ENCODE results near the gene HINT2.
A peak's percentile ranks its signal among the peaks of the same experiment; 100 is the strongest.

The HINT2 gene

DNA sequence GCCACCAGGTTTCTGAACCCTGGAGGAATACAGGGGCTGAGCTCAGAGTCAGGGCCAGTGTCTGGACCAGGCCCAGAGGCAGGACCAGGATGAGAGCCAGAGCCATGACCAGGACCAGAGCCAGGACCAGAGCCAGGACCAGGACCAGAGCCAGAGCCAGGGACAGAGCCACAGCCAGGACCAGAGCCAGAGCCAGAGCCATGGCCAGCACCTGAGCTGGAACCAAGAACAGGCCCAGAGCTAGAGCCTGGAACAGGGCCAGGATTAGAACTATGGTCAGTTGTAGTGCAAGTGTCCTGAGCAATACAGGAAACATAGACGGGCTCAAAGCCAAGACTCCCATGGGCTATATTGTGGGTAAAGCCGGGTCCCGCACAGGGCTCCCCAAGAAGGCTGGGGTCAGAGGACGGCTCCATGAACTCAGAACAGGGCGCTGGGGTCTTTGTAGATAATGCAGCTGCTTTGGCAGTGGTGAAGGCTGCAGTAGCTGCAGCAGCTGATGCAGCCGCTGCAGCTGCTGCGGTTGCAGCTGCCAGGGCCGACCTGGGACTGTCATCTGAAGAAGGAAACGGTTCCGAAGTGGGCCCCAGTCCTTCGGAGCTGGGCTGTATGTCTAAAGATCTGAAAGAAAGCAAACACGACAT is 3.3 kb downstream of the HINT2 start:
- no peak for DNase-seq (ENCODE audit: low read depth, low spot score)

DNA sequence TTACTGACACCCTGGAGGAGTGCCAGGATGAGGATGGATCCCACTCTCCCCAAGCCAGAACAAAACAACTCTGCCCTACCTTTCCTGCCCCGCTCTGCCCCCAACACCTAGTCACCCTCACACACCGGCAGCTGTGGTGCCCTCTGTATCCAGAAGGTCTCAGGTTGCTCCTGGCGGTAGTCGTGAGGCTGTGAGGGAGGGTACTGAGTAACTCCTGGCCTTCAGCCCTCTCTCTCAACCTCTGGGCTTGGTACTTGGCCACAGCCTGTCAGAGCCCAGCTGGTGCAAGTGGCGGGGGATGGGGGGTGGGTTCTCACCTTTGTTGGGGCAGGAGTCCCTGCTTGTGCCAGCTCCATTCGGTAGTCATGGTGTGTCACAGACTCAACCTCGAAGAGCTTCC is 4.7 kb downstream of the HINT2 start:
- DNase-seq (ENCODE audit: low read depth, low spot score): no peak

DNA sequence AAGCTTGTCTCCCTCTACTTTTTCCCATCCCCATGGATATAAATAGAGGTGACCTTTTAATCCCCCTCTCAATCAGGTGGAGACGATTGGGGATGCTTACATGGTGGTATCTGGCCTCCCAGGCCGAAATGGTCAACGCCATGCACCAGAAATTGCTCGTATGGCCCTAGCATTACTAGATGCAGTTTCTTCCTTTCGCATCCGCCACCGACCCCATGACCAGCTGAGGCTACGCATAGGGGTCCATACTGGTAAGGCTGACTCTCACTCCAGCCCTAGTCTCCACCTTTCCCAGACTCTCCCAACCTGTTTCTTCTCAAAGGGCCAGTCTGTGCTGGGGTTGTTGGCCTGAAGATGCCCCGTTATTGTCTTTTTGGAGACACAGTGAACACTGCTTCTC is 6.4 kb downstream of the HINT2 start:
- no peak for DNase-seq (ENCODE audit: low read depth, low spot score)

DNA sequence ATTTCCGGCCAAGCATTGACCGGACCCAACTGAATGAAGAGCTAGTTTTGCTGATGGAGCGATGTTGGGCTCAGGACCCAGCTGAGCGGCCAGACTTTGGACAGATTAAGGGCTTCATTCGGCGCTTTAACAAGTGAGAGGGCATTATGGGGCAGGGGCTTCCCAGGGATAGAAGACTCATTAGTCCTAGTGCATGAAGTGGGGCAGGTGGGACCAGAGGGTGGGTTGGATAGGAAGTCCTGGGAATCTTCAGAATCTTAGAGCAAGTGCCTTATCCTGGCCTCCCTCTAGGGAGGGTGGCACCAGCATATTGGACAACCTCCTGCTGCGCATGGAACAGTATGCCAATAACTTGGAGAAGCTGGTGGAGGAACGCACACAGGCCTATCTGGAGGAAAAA is 8.7 kb downstream of the HINT2 start:
- DNase-seq (ENCODE audit: low read depth, low spot score): no peak

DNA sequence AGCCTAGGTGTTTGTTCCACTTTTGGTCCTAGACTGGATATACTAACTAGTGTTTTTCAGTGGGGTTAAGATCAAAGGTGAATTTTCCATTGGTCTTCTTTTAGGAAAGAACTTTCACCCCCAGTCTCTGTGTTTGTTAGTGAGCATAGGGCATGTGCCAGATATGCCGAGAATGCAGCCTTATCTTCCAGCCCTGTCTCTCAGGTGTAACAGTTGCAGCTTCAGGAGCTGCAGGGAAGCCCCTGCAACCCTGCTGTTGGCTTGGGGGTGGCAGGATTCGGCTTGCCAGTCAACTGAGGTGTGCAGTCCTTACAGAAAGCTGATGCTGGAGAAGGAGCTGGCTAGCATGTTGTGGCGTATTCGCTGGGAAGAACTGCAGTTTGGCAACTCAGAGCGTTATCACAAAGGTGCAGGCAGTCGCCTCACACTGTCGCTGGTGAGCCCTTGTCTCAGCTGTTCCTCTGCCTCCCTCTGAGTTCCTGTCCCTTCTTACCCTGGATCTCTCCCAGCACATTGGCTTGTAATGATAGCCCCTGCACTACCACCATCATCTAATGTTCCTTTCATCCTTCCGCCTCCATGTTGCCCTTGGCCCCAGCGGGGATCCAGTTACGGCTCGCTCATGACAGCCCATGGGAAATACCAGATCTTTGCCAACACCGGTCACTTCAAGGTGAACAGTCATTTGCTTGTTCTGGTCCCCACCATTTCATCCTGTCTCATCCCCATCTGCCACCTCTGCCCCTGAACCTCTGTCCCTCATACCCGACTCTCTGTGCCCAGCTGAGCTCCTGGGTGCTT is 13.3 kb downstream of the HINT2 start:
- no peak for DNase-seq (ENCODE audit: low read depth, low spot score)

DNA sequence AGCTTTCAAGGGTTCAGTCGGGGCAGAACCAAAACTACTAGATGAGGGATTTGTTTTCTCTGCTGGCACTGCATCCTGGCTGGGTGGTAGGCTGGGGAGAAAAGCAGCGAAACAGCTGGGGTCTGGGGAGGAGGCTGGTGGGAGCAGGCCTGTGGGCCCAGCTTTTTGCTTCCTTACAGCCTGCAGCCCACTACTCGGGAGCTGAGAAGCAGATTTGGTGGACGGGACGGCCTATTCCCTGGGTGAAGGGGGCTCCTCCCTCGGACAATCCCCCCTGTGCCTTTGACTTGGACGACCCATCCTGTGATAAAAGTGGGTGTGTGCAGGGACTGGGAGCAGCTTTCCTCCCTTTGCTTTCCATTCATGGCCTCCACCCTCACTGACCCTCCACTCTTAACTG is 14.3 kb downstream of the HINT2 start:
- no peak for DNase-seq (ENCODE audit: low read depth, low spot score)

DNA sequence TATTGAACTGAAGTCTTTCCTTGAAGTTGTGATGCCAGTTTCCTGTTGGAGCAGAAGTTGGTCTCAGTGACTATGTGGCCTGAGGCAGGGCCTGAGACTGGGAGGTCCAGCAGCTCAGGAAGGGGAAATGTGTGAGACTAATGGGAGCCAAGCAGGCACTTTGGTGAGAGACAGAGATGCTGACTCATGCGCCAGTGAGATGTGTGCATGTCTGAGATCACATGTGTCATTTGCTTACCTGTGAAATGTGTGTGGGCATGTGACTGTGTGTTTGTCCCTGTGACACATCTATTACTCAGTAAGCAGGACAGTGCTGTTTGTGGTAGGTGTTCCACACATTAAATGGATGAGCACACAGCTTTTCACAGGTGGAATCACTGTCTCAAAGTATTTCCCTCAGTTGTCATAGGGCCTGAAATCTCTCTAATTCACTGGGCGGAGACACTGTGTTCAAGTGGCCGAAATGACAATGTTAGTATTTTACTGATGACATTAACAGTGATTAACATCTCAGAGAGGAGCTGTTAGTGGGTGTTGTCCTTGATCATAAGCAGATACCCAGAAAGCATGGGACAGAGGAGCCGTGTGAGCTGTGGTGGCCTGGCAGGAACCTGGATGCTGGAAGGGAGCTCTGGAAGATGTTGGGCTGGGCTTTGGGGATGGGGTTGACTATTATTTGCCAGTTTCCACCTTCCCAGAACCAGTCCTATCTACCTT is 16.0 kb downstream of the HINT2 start:
- DNase-seq (ENCODE audit: low read depth, low spot score): no peak

DNA sequence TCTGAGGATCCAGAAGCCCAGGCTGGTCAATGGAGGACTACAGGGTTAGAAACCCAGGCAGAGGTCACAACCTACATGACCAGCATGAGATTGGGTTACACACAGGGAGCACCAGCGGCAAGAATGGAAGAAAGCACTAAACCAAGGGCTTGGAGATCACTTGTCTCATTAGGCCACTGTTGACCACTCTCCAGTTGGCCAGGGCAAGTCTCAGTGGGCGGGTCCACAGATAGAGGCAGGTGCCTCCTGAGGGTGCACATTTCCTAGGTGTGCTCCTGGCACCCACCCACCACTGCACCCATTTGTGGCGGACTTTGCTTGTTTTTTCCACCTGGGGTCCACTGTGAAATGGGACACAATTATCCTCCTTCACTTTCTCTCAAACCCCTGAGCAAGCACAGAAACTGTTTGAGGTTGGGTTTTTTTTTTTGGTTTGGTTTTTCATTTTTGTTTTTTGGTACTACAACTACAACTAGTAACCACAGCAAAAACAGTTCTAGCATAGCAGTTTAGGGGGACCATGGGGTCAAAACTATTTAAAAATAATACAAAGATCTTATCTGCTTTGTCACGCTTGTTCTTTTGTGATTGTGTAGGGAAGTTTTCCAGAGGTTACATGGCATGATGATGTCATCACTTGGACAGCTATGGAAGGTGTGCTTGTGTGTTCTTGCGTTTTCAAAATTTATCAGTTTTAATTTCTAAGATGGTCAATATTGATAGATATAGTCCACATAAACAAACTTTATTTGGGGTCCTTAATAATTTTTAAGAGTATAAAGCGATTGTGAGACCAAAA is 17.3 kb downstream of the HINT2 start:
- no peak for DNase-seq (ENCODE audit: low read depth, low spot score)

DNA sequence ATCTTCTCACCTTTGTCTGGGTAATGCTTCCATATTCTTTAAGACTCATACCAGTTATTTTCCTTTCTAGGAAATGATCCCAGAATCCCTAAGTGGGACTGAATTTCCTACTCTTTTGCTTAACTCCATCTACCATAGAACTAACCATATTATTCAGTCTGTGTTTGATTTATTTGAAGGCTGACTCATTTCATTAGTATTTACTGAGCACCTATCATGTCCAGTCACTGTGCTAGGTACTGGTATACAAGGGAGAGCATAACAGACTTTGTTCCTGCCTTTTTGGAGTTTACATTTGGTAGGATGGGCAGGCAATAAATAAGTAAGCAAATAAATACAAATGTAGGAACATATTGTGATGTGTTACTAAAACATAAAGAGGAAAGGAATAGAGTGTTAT is 19.1 kb downstream of the HINT2 start:
- DNase-seq (ENCODE audit: low read depth, low spot score): no peak

DNA sequence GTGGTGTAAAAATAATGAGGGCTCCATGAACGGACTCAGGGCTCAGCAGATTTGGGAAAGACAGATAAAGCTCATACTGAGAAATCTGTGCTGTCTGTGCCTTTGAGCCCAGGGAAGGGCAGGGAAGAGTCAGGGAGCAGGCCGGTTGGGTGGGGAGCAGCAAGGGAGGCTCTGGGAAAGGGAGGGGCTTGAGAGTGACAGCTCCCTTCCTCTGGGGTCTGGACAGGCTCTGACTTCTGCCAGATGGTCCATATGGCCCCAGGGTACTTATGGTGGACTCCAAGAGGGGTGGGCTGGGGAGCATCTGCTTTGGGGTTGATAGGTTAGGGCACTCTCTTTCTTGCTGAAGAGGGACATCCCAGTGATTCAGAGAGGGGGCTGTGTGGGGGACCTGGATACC is 21.4 kb downstream of the HINT2 start:
- no peak for DNase-seq (ENCODE audit: low read depth, low spot score)

DNA sequence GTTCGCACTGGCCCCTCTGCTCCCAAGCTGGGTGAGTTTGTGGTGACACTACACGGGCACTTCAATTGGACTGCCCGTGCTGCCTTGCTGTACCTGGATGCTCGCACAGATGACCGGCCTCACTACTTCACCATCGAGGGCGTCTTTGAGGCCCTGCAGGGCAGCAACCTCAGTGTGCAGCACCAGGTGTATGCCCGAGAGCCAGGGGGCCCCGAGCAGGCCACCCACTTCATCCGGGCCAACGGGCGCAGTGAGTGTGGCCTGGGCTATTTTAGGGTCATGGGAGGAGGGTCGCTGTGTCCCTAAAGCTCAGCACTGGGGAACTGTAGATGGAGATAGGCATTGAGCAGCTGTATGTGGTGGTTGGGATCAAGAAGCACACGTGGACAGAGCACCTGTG is 22.0 kb downstream of the HINT2 start:
- DNase-seq (ENCODE audit: low read depth, low spot score): no peak

DNA sequence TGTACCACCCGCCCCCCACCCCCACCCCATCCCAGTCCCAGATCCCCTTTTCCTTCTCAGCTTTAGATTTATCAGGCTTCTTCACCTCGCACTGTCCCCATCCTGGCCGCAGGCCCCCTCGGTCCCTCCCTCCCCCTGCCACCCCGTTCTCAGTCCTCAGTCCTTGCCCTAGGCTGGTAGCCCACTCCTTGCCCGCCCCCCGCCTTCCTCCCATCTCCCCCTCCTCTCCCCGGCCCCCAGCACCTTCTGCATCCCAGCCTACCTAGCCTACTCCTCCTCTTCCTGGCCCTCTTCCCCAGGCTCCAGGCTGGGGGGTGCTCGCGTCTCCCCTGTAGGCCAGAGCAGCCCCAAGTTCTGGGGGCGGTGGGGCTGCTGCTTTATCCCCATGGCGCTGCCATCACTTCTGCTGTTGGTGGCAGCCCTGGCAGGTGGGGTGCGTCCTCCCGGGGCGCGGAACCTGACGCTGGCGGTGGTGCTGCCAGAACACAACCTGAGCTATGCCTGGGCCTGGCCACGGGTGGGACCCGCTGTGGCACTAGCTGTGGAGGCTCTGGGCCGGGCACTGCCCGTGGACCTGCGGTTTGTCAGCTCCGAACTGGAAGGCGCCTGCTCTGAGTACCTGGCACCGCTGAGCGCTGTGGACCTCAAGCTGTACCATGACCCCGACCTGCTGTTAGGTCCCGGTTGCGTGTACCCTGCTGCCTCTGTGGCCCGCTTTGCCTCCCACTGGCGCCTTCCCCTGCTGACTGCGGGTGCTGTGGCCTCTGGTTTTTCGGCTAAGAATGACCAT is 22.6 kb downstream of the HINT2 start:
- DNase-seq (ENCODE audit: low read depth, low spot score): no peak

DNA sequence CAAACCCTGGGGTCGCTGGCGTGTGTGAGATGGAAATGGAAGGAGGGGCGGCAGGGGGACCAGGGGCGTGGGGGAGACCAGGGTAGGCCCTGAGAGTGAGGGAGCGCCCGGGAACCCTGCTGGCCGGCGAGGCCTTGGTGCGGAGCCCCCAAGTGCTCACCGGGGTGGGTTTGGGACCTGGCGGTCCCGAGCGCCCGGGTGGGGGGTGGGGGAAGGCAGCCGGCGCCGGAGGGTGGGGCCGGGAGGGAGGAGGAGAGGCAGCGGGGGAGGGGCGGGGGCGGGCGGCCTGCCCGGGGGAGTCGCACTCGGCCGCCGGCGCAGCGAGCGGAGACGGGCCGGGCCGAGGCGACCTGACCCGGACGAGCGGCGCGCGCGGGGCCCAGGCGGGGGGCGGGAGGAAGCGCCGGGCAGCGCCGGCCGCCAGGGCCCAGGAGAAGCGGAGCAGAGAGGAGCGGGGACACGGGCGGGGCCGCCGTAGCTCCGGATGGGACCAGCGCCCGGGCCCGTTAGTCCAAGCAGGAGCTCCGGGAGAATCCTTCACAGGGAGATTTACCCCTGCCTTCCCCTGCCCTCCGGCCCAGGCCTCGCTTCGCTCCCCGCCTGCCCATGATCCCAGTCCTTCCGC is 23.4 kb downstream of the HINT2 start, which contains the start of gene NPR2:
Gene NPR2, plus strand, starts transcription at position 295 of the 625 bp plus-strand sequence. CDS start 818 bp downstream, outside the sequence.
- DNase-seq (ENCODE audit: low read depth, low spot score): no peak

DNA sequence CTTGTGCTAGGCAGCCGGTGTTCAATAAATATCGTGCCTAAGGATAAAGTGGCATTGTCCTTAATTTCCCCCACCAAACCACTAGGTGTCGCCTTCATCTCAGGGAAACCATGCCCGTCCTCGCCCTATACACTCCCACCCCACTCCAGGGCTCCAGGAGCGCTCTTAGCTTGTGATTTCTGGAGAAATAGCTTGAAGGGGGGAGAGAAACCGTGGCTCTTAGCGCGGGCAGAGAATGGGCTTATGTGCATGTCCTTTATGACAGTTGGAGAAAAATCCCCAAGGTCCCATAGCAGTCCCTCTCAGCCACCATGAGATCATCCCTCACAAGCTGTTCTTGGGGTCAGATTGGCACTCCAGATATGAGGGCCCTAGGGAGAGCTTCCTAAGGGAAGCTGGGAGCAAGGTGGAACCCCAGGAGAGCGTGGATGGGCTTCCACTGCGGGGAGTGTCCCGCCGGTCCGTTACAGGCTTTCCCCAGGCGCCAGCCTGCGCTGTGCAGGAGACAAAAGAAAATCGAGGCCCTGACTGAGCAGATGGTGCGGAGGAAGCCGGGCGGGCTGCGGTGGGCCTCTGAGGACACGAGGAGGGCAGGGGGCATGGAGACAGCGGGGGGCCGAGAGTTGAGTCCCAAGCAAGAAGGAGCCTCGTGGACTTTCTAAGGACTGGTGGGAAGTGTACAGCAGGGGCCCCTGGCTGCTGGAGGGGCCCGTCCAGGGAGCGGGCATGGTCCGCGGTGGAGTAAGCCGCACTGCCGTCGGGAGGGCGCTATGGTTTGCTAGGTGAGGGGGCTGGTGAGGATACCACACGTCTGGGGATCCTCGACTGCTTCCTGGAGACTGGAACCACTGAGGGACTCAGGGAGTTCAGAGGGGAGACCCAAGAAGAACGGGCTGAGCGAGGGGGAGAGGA is 24.2 kb downstream of the HINT2 start:
- peak; percentile 21 for DNase-seq (ENCODE audit: low read depth, low spot score)

DNA sequence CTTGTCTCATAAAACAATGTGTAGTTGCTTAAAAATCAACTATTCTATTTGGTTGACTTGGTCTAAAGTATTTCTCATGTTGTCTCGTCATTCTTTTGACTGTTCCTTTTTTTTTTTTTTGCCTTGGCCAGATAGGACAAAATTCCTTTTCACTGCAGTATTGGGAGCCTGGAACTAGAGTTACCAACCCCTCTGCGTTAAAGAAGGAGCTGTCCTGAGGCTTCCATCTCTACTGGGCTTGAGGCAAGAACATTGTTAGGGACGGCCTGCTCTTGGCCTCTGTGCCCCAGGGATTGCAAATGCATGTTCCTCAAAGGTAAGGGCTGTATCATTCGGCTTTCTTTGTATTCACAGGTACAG is 24.8 kb downstream of the HINT2 start:
- no peak for DNase-seq (ENCODE audit: low read depth, low spot score)

DNA sequence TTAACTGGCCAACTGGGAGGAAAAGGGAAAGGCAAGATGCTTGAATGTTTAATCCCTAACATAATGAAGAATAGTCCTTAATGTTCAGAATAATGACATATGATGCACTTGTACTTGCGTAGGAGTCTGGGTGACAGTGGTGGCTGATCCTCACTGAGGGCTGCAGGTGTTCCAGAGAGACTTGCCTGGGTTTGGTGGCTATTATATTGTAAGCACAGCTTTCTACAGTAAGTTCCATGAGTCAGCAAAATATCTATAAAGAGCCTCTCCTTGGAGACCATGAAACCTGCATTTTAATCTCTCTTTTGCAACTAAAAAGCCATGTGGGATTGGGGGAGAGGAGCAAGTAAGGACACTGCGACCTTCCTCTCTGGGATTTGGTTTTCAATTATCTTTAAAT is 25.3 kb downstream of the HINT2 start:
- no peak for DNase-seq (ENCODE audit: low read depth, low spot score)

DNA sequence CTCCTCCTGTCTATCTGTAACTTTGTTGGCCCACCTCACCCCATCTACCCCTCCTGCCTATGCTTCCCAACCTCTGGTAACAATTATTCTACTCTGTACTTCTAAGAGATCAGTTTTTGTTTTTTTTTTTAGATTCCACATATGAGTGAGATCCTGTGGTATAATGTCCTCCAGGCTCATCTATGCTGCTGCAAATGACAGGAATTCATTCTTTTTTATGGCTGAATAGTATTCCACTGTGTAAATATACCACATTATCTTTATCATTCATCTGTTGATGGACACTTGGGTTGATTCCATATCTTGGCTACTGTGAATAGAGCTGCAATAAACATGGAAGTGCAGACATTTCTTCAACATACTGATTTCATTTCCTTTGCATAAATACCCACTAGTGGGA is 31.4 kb downstream of the HINT2 start:
- DNase-seq (ENCODE audit: low read depth, low spot score): no peak

DNA sequence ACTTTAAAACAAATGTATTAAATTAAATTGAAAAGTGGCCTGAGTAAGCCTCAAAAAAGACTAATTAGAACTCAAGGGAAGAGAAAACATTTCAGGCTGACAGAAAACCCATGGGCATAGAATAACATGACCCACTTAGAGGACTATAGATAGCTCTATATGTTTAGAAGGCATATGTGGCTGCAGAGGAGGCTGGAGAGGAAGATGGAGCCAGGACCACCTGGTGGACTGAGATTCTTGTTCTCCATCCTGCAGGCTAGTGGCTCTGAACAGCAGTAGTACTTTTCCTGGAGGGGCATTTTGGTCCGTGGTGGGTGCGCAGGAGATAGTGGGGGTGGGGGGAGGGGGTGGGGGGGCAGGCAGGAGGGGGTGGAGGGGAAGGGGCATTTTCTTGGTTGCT is 33.8 kb downstream of the HINT2 start:
- no peak for DNase-seq (ENCODE audit: low read depth, low spot score)

DNA sequence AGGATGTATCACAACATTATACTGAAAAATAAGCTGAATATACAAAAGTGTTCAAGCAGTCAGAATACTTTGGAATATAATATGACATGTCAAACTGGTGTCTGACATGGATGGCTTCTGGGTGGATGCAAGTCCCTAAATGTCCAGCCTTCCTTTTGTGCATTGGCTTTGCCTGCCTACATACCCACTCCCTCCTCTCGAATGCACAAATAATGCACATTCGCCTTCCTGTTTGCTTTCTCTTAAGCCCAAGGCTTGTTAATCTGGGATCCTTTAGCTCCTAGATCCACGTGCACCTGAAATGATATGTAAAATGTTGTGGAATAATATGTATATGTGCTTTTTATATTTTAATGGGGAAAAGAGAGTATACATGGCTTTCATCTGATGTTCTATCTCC is 36.3 kb downstream of the HINT2 start:
- DNase-seq (ENCODE audit: low read depth, low spot score): no peak

DNA sequence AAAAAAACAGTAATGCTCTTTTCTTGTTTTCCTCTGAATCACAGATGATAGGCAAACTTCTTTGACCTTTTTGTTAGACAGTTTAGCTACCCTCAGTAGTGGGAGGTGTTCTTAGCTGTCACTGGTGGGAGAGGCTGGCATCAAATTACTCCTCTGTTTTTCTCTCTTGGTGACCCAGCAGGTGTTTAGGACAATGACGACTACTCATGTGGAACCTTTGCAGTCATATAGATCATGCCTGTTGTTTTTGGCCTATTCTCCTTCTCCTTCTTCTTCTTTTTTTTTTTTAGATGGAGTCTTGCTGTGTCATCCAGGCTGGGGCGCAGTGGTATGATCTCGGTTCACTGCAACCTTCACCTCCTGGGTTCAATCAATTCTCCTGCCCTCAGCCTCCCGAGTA is 38.8 kb downstream of the HINT2 start:
- no peak for DNase-seq (ENCODE audit: low read depth, low spot score)
